Epithelial cell of esophagus (primary cell): ENCODE measurements around the gene KLF16.

Experiments used
- DNase-seq: peaks from one replicate; pipeline ENCODE4 v3.0.0; 2010; ENCODE audit warnings: low read depth
- H3K4me3 ChIP-seq: 2 replicates; pipeline ENCODE4 v1.5.1; 2011; ENCODE audit warnings: mild to moderate bottlenecking, low read length, control low read depth
- TF ChIP-seq, protein P1 (sequence below): IDR thresholded peaks from 2 replicates; pipeline ENCODE4 v1.5.1; 2011; ENCODE audit warnings: low read depth, mild to moderate bottlenecking, low read length, control low read depth, inconsistent platforms; ENCODE audit not compliant: insufficient read depth; ENCODE audit errors: missing control alignments

Gene KLF16

DNA sequence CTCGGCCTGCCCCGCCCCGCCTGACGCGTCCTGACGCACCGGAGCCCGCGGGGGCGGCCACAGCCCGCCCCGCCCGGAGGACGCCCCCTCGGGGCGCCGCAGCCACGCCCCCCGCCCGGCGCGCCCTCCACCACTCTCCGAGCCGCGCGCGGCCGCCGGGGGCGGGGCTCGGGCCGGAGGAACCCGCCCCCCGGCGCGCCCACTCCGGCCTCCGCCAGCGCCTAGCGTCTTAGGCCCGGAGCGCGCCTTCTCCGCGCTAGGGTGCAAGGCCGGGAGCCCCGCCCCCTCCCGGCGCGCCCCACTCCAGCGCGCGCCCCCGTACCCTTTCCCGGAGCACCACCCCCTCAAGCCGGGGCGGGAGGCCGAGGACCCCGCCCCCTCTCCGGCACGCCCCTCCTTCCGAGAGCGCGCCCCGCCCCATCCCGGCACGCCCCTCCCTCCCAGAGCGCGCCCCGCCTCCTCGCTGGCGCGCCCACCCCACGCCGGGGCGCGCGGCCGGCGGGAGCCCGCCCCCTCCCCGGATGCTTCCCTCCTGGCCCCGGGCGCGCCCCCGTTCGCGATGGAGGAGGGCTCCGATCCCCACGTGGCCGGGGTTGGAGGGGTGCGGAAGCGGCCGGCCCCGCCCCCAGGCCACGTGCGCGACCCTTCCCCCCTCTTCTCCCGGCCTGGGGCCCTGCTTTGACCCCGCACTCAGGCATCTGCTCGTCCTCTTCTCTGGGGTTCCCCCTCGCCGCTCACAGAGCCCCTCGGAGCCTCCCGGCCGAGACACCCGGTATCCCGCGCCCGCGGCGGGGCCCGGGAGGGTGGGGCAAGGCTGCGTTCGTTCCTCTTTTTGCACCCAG is 480 bp upstream of the KLF16 start:
- peak overlapping the region; percentile 70 for H3K4me3 ChIP-seq
- TF ChIP-seq, protein P1, sequence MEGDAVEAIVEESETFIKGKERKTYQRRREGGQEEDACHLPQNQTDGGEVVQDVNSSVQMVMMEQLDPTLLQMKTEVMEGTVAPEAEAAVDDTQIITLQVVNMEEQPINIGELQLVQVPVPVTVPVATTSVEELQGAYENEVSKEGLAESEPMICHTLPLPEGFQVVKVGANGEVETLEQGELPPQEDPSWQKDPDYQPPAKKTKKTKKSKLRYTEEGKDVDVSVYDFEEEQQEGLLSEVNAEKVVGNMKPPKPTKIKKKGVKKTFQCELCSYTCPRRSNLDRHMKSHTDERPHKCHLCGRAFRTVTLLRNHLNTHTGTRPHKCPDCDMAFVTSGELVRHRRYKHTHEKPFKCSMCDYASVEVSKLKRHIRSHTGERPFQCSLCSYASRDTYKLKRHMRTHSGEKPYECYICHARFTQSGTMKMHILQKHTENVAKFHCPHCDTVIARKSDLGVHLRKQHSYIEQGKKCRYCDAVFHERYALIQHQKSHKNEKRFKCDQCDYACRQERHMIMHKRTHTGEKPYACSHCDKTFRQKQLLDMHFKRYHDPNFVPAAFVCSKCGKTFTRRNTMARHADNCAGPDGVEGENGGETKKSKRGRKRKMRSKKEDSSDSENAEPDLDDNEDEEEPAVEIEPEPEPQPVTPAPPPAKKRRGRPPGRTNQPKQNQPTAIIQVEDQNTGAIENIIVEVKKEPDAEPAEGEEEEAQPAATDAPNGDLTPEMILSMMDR = no peak
- peak; percentile 95 for DNase-seq

DNA sequence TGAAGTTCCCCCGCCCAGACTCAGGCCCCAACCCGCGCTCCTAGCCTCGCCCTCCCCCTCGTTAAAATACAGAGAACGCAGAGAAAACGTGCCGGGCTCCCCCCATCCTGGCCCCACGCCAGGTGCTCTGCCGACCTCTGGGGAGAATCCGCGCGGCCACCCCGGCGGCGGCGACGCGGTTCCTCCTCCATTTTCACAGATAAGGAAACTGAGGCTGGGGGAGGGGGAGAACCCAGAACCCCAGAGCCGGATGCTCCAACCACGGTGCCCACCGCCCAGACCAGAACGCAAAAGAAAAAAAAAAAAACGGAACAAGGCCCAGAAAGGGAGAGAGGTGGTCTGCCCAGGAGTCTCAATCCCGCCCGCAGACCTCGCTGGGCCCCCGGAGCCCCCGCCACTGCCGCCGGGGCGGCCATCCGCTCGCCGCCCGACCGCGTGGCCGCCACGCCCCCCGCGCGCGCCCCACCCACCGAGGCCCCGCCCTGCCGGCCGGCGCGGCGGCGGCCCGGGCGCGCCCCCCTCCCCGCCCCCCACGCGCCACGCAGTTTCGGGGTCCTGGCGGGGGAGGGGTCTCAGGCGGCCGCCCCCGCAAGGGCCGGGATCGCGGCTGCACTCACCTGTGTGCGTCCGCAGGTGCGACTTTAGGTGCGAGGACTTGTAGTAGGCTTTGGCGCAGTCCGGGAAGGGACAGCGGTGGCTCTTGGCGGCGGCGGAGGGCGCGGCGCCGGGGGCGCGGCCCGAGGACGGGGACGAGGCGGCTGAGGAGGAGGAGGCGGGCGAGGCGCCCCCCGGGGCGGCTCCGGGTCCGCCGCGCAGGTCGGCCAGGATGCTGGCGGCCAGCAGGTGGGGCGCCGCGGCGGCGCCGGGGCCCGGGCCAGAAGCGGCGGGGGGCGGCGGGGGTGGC is 703 bp downstream of the KLF16 start:
- TF ChIP-seq, protein P1 = no peak
- H3K4me3 ChIP-seq = peak overlapping the region; percentile 77
- DNase-seq = peak; percentile 51

DNA sequence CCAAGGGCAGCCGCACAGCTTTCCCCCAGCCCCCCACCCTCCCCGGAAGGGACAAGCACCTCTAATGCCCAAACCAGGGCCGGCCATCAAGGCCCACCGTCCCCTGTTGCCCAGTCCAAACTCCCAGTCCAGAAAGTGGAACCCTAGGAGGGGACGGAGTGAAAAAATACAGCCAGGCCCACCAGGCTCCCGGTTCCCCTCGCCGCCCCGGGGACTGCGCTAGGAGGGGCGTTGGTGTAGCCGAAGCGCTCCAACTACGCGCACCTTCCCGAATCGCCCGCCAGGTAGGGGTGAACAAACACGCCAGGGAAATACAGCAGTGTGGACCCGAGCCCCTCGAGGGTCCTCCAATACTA is 1.3 kb downstream of the KLF16 start:
- DNase-seq = no peak
- peak overlapping the region; percentile 77 for H3K4me3 ChIP-seq
- TF ChIP-seq, protein P1 = no peak

GRCh38 chr19:1861599-1862031 is 1.8 kb downstream of the KLF16 start:
- H3K4me3 ChIP-seq = peak overlapping the region; percentile 77
- no peak for DNase-seq
- TF ChIP-seq, protein P1 = no peak

DNA sequence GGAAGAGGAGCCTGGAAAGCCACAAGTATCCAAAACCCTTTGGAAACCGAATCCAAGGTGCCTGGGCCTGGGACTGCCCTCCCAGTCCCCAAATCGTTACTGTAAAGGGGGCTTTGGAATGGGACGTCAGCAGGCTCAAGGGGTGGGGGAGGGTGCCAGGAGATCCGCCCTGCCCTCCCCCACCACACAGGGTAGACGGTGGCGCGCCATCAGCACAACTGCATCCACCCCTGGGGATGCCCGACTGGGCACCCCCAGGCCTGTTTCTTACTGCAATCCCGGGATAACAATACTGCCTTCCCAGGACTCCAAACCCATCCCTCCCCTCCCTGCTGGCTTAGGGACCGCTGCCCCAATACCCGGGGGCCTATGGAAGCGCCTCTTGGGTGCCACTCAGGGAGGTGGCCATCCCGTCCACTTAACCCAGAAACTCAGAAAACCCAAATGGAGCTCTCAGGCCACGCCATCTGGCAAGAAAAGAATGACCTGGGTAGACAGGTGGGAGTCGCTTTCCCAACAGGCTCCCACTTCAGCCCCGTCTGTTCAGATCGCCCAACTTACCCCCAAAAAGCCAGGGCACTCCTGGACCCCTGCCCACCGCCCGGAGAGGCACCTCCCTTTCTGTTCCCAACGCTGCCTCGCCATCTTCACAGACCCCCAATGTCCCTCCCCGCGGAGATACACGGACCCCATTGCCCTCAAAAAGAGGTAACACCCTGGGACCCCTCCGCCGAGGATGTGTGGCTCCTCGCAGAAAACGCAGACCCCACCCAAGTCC is 2.4 kb downstream of the KLF16 start:
- TF ChIP-seq, protein P1 = no peak
- no peak for DNase-seq
- H3K4me3 ChIP-seq = peak overlapping the region; percentile 77

- H3K4me3 ChIP-seq = peak overlapping the region; percentile 77
- TF ChIP-seq, protein P1 = no peak
- peak; percentile 61 for DNase-seq
These were observed 3.2 kb downstream of the KLF16 start for GRCh38 chr19:1860042-1860775.
